WTC11 (cell line): ENCODE data around the gene RPS6KA2.

Experiments
- CBFB ChIP-seq: sonication (generic); formaldehyde crosslinking; IDR thresholded peaks from 2 replicates; pipeline ENCODE4 v1.8.1; 2022; ENCODE audit warnings: mild to moderate bottlenecking, low read depth, missing genetic modification reagents
- ESRRA ChIP-seq: sonication (generic); formaldehyde crosslinking; IDR thresholded peaks from 2 replicates; pipeline ENCODE4 v1.8.1; 2022; ENCODE audit warnings: mild to moderate bottlenecking, missing genetic modification reagents, borderline replicate concordance
- FOXK1 ChIP-seq: sonication (generic); formaldehyde crosslinking; IDR thresholded peaks from 2 replicates; pipeline ENCODE4 v1.8.0; 2022; ENCODE audit warnings: mild to moderate bottlenecking, moderate library complexity, missing genetic modification reagents
- NR2C2 ChIP-seq: sonication (generic); formaldehyde crosslinking; IDR thresholded peaks from 2 replicates; pipeline ENCODE4 v1.8.0; 2022; ENCODE audit warnings: mild to moderate bottlenecking, missing genetic modification reagents
- NR3C1 ChIP-seq: sonication (generic); formaldehyde crosslinking; conservative IDR thresholded peaks from 2 replicates; pipeline ENCODE4 v1.8.1; 2023; ENCODE audit warnings: low read depth, mild to moderate bottlenecking, missing genetic modification reagents
- RORB ChIP-seq: fragments of 250-450 bp; sonication (Bioruptor Pico); IDR thresholded peaks from 2 replicates; pipeline ENCODE4 v1.9.0; 2021; ENCODE audit warnings: mild to moderate bottlenecking
- TF ChIP-seq, protein P1 (sequence below): fragments of 200-600 bp; IDR thresholded peaks from 2 replicates; pipeline ENCODE4 v1.8.0; 2022; ENCODE audit warnings: antibody characterized with exemption
- TF ChIP-seq, protein P2 (sequence below): sonication (generic); formaldehyde crosslinking; IDR thresholded peaks from 2 replicates; pipeline ENCODE4 v1.8.1; 2023; ENCODE audit warnings: mild to moderate bottlenecking, moderate library complexity, missing genetic modification reagents
- TF ChIP-seq, protein P3 (sequence below): sonication (generic); formaldehyde crosslinking; IDR thresholded peaks from 2 replicates; pipeline ENCODE4 v1.8.1; 2022; ENCODE audit warnings: low read depth, missing genetic modification reagents, borderline replicate concordance

DNA sequence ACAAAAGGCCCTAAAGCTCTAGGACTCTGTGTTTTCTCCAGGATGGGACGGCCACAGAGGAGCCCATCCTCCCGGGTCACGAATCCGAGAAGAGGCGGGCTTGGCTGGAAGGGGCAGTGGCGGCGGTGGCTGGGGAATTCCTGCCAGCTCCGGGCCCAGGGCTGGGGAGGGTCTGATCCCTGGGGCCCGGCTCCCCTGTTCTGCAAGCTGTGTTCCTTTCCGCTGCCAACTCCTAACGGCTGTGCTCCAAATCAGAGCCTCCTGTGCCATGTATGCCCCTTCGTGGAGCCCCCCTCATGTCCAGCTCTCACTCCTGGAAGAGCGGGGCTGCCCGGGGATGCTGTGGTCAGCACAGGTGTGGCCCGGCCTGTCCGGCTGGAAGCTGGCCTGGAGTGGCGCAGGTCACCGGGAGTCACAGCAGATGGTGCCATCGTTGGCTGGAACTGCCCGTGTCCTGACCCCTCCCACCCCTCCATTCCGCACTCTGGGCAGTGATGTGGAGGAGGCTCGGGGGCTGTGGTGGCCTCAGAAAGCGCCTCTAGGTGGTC, 156.1 kb downstream of the RPS6KA2 start:
- TF ChIP-seq, protein P1, sequence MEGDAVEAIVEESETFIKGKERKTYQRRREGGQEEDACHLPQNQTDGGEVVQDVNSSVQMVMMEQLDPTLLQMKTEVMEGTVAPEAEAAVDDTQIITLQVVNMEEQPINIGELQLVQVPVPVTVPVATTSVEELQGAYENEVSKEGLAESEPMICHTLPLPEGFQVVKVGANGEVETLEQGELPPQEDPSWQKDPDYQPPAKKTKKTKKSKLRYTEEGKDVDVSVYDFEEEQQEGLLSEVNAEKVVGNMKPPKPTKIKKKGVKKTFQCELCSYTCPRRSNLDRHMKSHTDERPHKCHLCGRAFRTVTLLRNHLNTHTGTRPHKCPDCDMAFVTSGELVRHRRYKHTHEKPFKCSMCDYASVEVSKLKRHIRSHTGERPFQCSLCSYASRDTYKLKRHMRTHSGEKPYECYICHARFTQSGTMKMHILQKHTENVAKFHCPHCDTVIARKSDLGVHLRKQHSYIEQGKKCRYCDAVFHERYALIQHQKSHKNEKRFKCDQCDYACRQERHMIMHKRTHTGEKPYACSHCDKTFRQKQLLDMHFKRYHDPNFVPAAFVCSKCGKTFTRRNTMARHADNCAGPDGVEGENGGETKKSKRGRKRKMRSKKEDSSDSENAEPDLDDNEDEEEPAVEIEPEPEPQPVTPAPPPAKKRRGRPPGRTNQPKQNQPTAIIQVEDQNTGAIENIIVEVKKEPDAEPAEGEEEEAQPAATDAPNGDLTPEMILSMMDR = no peak
- TF ChIP-seq RORB (CRISPR knock-in tag) = no peak
- no peak for TF ChIP-seq NR2C2 (CRISPR knock-in tag)
- TF ChIP-seq NR3C1 (CRISPR knock-in tag) = no peak
- no peak for TF ChIP-seq FOXK1 (CRISPR knock-in tag)
- TF ChIP-seq, protein P2, sequence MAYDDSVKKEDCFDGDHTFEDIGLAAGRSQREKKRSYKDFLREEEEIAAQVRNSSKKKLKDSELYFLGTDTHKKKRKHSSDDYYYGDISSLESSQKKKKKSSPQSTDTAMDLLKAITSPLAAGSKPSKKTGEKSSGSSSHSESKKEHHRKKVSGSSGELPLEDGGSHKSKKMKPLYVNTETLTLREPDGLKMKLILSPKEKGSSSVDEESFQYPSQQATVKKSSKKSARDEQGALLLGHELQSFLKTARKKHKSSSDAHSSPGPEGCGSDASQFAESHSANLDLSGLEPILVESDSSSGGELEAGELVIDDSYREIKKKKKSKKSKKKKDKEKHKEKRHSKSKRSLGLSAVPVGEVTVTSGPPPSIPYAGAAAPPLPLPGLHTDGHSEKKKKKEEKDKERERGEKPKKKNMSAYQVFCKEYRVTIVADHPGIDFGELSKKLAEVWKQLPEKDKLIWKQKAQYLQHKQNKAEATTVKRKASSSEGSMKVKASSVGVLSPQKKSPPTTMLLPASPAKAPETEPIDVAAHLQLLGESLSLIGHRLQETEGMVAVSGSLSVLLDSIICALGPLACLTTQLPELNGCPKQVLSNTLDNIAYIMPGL (CRISPR knock-in tag) = no peak
- TF ChIP-seq CBFB (CRISPR knock-in tag) = no peak
- TF ChIP-seq, protein P3, sequence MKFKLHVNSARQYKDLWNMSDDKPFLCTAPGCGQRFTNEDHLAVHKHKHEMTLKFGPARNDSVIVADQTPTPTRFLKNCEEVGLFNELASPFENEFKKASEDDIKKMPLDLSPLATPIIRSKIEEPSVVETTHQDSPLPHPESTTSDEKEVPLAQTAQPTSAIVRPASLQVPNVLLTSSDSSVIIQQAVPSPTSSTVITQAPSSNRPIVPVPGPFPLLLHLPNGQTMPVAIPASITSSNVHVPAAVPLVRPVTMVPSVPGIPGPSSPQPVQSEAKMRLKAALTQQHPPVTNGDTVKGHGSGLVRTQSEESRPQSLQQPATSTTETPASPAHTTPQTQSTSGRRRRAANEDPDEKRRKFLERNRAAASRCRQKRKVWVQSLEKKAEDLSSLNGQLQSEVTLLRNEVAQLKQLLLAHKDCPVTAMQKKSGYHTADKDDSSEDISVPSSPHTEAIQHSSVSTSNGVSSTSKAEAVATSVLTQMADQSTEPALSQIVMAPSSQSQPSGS = no peak
- no peak for TF ChIP-seq ESRRA (CRISPR knock-in tag)
